DMS153 (cell line): ENCODE measurements around the gene PRAMEF17.
"Not testable (repeated sequence)": the region's sequence is repeated elsewhere in the genome, so short reads cannot be mapped to it uniquely, and the experiment has no call there.

Experiments used
- DNase-seq: peaks from one replicate; lab custom pipeline; 2025; lab: John Stamatoyannopoulos, UW

Gene PRAMEF17

GRCh38 chr1:13389332-13389731 is at the start of gene PRAMEF17:
Gene PRAMEF17 (plus strand): TSS chr1:13389632. CDS start chr1:13389658, 26 bp downstream.
- DNase-seq, result not testable (repeated sequence)

GRCh38 chr1:13342496-13342895 is 46.9 kb upstream of the PRAMEF17 start:
- DNase-seq, result not testable (repeated sequence)

GRCh38 chr1:13347034-13347433 is 42.4 kb upstream of the PRAMEF17 start, which contains the start of gene PRAMEF14:
Gene PRAMEF14 (minus strand): TSS chr1:13347134. CDS start chr1:13345314, 1,820 bp downstream.
- not testable (repeated sequence) for DNase-seq

GRCh38 chr1:13353476-13353875 is 36.0 kb upstream of the PRAMEF17 start:
- not testable (repeated sequence) for DNase-seq

GRCh38 chr1:13354475-13354874 is 35.0 kb upstream of the PRAMEF17 start:
- not testable (repeated sequence) for DNase-seq

- peak; percentile 6 for DNase-seq
These were observed 32.7 kb upstream of the PRAMEF17 start for GRCh38 chr1:13356774-13357173.

- DNase-seq, result not testable (repeated sequence)
These were observed 27.1 kb upstream of the PRAMEF17 start for GRCh38 chr1:13362364-13362763.

GRCh38 chr1:13364928-13365327 is 24.5 kb upstream of the PRAMEF17 start:
- DNase-seq, result not testable (repeated sequence)

- DNase-seq, result not testable (repeated sequence)
These were observed 22.9 kb upstream of the PRAMEF17 start for GRCh38 chr1:13366536-13366935.

GRCh38 chr1:13368544-13368943 is 20.9 kb upstream of the PRAMEF17 start:
- DNase-seq, result not testable (repeated sequence)

GRCh38 chr1:13378983-13379382 is 10.4 kb upstream of the PRAMEF17 start:
- DNase-seq, result not testable (repeated sequence)

- not testable (repeated sequence) for DNase-seq
These were observed 9.1 kb upstream of the PRAMEF17 start for GRCh38 chr1:13380380-13380779.

- DNase-seq, result not testable (repeated sequence)
These were observed 3.6 kb downstream of the PRAMEF17 start for GRCh38 chr1:13393004-13393403.

- DNase-seq, result not testable (repeated sequence)
These were observed 5.3 kb downstream of the PRAMEF17 start for GRCh38 chr1:13394761-13395160.

- DNase-seq, result not testable (repeated sequence)
These were observed 5.9 kb downstream of the PRAMEF17 start for GRCh38 chr1:13395311-13395710.

- DNase-seq, result no peak
These were observed 18.4 kb downstream of the PRAMEF17 start for GRCh38 chr1:13407811-13408210.

- not testable (repeated sequence) for DNase-seq
These were observed 20.7 kb downstream of the PRAMEF17 start, which contains the start of gene PRAMEF20 for GRCh38 chr1:13410150-13410549. Gene PRAMEF20 (plus strand): TSS chr1:13410450. CDS start chr1:13416355, 5,905 bp downstream.

GRCh38 chr1:13430495-13430894 is 41.1 kb downstream of the PRAMEF17 start:
- DNase-seq, result no peak

GRCh38 chr1:13432251-13432650 is 42.8 kb downstream of the PRAMEF17 start:
- no peak for DNase-seq

- not testable (repeated sequence) for DNase-seq
These were observed 44.4 kb downstream of the PRAMEF17 start for GRCh38 chr1:13433694-13434358.

- DNase-seq, result no peak
These were observed 46.0 kb downstream of the PRAMEF17 start for GRCh38 chr1:13435458-13435857.

GRCh38 chr1:13439104-13439783 is 49.8 kb downstream of the PRAMEF17 start:
- not testable (repeated sequence) for DNase-seq
